Spleen (tissue), 7 donors: ENCODE data around the gene PRKCA.

Source experiments
- POLR2A ChIP-seq, 3 donors: fragments of 450-650 bp; IDR thresholded peaks; one replicate each; pipeline ENCODE4 v1.5.1; 2017; ENCODE audit warnings: antibody characterized with exemption in 3 of 3, mild to moderate bottlenecking in 1 of 3
- POLR2AphosphoS5 ChIP-seq, 3 donors: sonication (generic); formaldehyde crosslinking; IDR thresholded peaks; one replicate each; pipeline ENCODE4 v1.5.1; 2017; ENCODE audit warnings: antibody characterized with exemption in 3 of 3
- TF ChIP-seq, protein P1 (sequence below), 11 experiments: fragments of 200-600 bp in 7 of 11; fragments of 450-650 bp in 4 of 11; sonication (generic) in 4 of 11; IDR thresholded peaks in 8 of 11; conservative IDR thresholded peaks in 3 of 11; 1 replicate in 7 of 11; 2 replicates in 4 of 11; pipeline versions ENCODE4 v1.4.0 to v1.8.0; 2016 to 2021; ENCODE audit warnings: antibody characterized with exemption in 11 of 11, inconsistent platforms in 4 of 11, mild to moderate bottlenecking in 1 of 11
- donor health status: DM: no; HTN: no; CAD: no; lungs with moderate emphysema.
- donor health status: DM: no; HTN: no; CAD: no.
- donor health status: DM: no; HTN: no; CAD: no.

DNA sequence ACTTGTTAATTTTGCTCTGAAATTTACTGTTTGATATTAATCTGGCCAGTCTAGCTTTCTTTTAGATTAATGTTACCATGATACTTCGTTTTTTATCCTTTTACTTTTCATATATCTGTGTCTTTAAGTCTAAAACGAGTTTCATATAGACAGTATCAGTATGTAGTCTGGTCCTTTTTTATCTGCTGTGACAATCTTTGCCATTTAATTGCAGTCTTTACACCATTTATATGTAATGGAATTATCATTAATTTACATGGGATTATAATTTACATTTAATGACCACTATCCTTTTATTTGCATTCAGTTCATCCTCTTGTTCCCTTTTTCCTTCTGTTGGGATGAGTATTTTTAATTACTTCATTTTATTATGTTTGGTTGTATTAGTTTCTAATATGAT, 243.5 kb downstream of the PRKCA start:
- TF ChIP-seq, protein P1, sequence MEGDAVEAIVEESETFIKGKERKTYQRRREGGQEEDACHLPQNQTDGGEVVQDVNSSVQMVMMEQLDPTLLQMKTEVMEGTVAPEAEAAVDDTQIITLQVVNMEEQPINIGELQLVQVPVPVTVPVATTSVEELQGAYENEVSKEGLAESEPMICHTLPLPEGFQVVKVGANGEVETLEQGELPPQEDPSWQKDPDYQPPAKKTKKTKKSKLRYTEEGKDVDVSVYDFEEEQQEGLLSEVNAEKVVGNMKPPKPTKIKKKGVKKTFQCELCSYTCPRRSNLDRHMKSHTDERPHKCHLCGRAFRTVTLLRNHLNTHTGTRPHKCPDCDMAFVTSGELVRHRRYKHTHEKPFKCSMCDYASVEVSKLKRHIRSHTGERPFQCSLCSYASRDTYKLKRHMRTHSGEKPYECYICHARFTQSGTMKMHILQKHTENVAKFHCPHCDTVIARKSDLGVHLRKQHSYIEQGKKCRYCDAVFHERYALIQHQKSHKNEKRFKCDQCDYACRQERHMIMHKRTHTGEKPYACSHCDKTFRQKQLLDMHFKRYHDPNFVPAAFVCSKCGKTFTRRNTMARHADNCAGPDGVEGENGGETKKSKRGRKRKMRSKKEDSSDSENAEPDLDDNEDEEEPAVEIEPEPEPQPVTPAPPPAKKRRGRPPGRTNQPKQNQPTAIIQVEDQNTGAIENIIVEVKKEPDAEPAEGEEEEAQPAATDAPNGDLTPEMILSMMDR (IDR thresholded peaks at IDR 0.05 in 8 of 11, conservative IDR thresholded peaks at IDR 0.05 in 3 of 11) = no peak
- TF ChIP-seq POLR2AphosphoS5 (IDR thresholded peaks at IDR 0.05) (no peak), POLR2A (IDR thresholded peaks at IDR 0.05) (no peak)
